ENCODE data around the gene GALNS. TPM values are rescaled to one million over a fixed set of nuclear protein-coding genes. Genes with fewer than 3 reads are reported as not detected.
A peak's percentile ranks its signal among the peaks of the same experiment; 100 is the strongest.
"Not testable (repeated sequence)": the region's sequence is repeated elsewhere in the genome, so short reads cannot be mapped to it uniquely, and the experiment has no call there.

Gene GALNS
- total RNA-seq, 1 experiment from 2014 or later: 20.8 TPM

GRCh38 chr16:88771781-88772180 is 85.0 kb downstream of the GALNS start:
- in situ Hi-C loops (cut with HindIII; ENCODE audit: low pct_unique_long_range_greater_than_20kb, low sequenced_read_pairs): not testable (repeated sequence)

GRCh38 chr16:88771294-88771772 is 85.4 kb downstream of the GALNS start:
- DNase-seq (ENCODE audit: low read depth): no peak
- in situ Hi-C loops (cut with HindIII; ENCODE audit: low pct_unique_long_range_greater_than_20kb, low sequenced_read_pairs): no loop called here

More at GRCh38 chr16:88771781-88772180, 85.0 kb downstream of the GALNS start:
- DNase-seq (ENCODE audit: low read depth): not testable (repeated sequence)

DNA sequence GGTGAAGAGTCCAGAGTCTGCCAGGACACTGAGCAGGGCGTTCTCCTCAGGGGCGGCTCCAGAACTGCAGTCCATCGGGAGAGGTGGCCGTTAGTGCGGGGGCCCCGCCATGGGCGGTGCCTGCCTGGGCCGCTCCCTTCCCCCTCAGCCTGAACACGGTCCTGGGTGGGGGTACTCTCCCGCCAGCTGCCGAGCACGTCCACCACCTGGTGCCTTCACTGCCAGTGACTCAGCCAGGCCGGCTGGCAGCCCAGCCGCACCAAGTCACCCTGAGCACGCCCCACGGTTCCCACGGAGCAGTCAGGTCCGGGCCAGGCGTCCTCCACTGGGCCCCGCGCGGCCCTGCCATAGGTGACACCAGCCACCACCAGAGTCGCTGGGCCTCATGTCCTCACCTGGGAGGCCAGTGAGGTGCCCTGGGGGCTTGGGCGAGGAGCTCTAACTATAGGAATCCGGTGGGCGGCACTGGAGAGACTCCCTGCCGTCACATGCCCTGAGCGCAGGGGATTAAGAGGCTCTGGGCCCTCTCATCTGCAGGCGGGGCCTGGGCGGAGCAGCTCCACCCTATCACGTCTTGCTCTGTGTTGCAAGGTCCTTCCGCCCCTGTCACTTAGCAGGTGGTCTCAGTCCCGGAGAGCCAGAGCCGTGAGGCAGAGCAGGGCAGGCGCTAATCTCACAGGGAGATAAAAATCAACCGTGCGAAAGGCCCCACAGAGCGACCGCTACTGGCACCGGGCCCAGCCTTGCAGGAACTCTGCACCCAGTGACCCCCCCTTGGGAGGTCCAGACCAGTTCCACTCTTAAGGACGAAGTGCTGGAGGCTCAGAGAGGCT is 86.1 kb downstream of the GALNS start:
- peak; percentile 91 for DNase-seq (ENCODE audit: low read depth)
- in situ Hi-C loops (cut with HindIII; ENCODE audit: low pct_unique_long_range_greater_than_20kb, low sequenced_read_pairs): no loop called here

- in situ Hi-C loops (cut with HindIII; ENCODE audit: low pct_unique_long_range_greater_than_20kb, low sequenced_read_pairs): no loop called here
- peak; percentile 48 for DNase-seq (ENCODE audit: low read depth)
These were observed 86.9 kb downstream of the GALNS start for GRCh38 chr16:88769617-88770460.

- in situ Hi-C loops (cut with HindIII; ENCODE audit: low pct_unique_long_range_greater_than_20kb, low sequenced_read_pairs): no loop called here
- DNase-seq (ENCODE audit: low read depth): no peak
These were observed 88.5 kb downstream of the GALNS start for GRCh38 chr16:88768071-88768783.

- in situ Hi-C loops (cut with HindIII; ENCODE audit: low pct_unique_long_range_greater_than_20kb, low sequenced_read_pairs): no loop called here
- no peak for DNase-seq (ENCODE audit: low read depth)
These were observed 89.1 kb downstream of the GALNS start for GRCh38 chr16:88767546-88768070.

DNA sequence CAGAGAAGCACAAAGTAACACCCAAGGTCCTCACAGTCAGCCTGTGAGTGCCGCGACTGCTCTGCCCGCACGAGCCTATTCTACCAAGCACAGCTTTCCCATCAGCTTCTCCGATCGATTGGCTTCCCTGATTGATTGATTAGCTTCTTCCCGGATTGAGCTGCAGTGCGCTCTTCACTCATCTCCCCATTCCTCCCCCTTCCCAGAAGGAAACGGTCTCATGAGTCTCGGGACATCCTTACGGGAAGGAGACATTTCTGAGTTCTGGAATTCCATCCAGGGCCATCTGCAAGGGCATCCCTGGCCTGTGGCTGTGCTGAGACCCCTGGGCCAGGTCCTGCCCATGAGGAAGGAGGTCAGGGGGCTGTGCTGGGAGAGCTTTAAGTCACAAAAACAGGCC is 89.8 kb downstream of the GALNS start:
- DNase-seq (ENCODE audit: low read depth): no peak
- in situ Hi-C loops (cut with HindIII; ENCODE audit: low pct_unique_long_range_greater_than_20kb, low sequenced_read_pairs): no loop called here

GRCh38 chr16:88764913-88765349 is 91.8 kb downstream of the GALNS start:
- in situ Hi-C loops (cut with HindIII; ENCODE audit: low pct_unique_long_range_greater_than_20kb, low sequenced_read_pairs): no loop called here
- DNase-seq (ENCODE audit: low read depth): peak; percentile 79

DNA sequence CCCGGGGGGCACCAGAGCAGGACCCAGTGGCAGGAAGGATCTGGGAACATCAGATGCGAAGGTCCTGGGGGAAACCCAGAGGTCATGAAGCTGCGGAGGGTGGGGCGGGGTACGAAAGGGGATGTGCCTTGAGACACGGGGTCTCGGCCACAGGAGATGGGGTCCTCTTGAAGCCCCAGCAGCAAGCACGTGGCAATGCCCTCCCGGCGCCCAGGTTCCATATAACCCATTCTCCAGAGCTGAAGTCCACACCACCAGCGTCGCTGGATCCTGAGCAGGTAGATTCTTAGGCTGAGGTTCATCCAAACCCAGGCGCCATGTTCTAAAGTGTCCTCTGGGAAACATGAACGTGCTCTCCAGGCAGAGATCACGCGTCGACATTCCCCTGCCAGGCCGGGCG is 92.7 kb downstream of the GALNS start:
- in situ Hi-C loops (cut with HindIII; ENCODE audit: low pct_unique_long_range_greater_than_20kb, low sequenced_read_pairs): no loop called here
- DNase-seq (ENCODE audit: low read depth): no peak

Other genes with a start within 250 kb of the GALNS start
- gene IL17C, start 218.4 kb downstream of the GALNS start, total RNA-seq (2014; rRNA removed; shearing (Covaris generic); ENCODE audit: low replicate concordance): not detected in 2 replicates
- 520 and 591 TPM in 2 replicates for gene CYBA, start 205.9 kb downstream of the GALNS start, total RNA-seq (2014; rRNA removed; shearing (Covaris generic); ENCODE audit: low replicate concordance)
- gene MVD, start 193.9 kb downstream of the GALNS start, total RNA-seq (2014; rRNA removed; shearing (Covaris generic); ENCODE audit: low replicate concordance): 63.3 and 63.6 TPM in 2 replicates
- 0.88 TPM in 1 of 2 replicates, not detected in the other for gene SNAI3, start 170.4 kb downstream of the GALNS start, total RNA-seq (2014; rRNA removed; shearing (Covaris generic); ENCODE audit: low replicate concordance)
- 24.4 and 27.5 TPM in 2 replicates for gene RNF166, start 150.5 kb downstream of the GALNS start, total RNA-seq (2014; rRNA removed; shearing (Covaris generic); ENCODE audit: low replicate concordance)
- gene CTU2, start 150.4 kb downstream of the GALNS start, total RNA-seq (2014; rRNA removed; shearing (Covaris generic); ENCODE audit: low replicate concordance): 26.9 and 36.2 TPM in 2 replicates
- 81.1 and 82.0 TPM in 2 replicates for gene PIEZO1, start 71.7 kb downstream of the GALNS start, total RNA-seq (2014; rRNA removed; shearing (Covaris generic); ENCODE audit: low replicate concordance)
- 23.1 and 24.6 TPM in 2 replicates for gene CDT1, start 53.2 kb downstream of the GALNS start, total RNA-seq (2014; rRNA removed; shearing (Covaris generic); ENCODE audit: low replicate concordance)
- 262 and 321 TPM in 2 replicates for gene APRT, start 45.0 kb downstream of the GALNS start, total RNA-seq (2014; rRNA removed; shearing (Covaris generic); ENCODE audit: low replicate concordance)
- gene TRAPPC2L, start 180 bp upstream of the GALNS start, total RNA-seq (2014; rRNA removed; shearing (Covaris generic); ENCODE audit: low replicate concordance): 40.9 and 48.8 TPM in 2 replicates
- not detected in 2 replicates for gene PABPN1L, start 9.7 kb upstream of the GALNS start, total RNA-seq (2014; rRNA removed; shearing (Covaris generic); ENCODE audit: low replicate concordance)
- 0.27 TPM in 1 of 2 replicates, not detected in the other for gene CBFA2T3, start 120.3 kb upstream of the GALNS start, total RNA-seq (2014; rRNA removed; shearing (Covaris generic); ENCODE audit: low replicate concordance)
- 36.5 and 45.4 TPM in 2 replicates for gene ACSF3, start 236.9 kb upstream of the GALNS start, total RNA-seq (2014; rRNA removed; shearing (Covaris generic); ENCODE audit: low replicate concordance)